Uterus (tissue), 4 donors: ENCODE measurements around the gene SARS1. TPM values are rescaled to one million over a fixed set of nuclear protein-coding genes. Genes with fewer than 3 reads are reported as not detected.
A peak's percentile ranks its signal among the peaks of the same experiment; 100 is the strongest.

ENCODE experiments used
- DNase-seq, 2 donors: peaks; one replicate each; pipeline ENCODE4 v3.0.0-alpha.2; 2019 to 2020
- H3K27ac ChIP-seq, 2 donors: fragments of 200-600 bp; sonication (generic); 1 replicate in 1 of 2; 2 replicates in 1 of 2; pipeline ENCODE4 v1.5.1; 2016 to 2018
- H3K27me3 ChIP-seq, 2 donors: fragments of 200-600 bp; sonication (generic); one replicate each; pipeline ENCODE4 v1.5.1; 2018 to 2019; ENCODE audit warnings: control low read depth in 1 of 2
- H3K36me3 ChIP-seq, 2 donors: fragments of 200-600 bp; sonication (generic); one replicate each; pipeline ENCODE4 v1.5.1; 2019; ENCODE audit warnings: control low read depth in 1 of 2
- H3K4me1 ChIP-seq, 2 donors: fragments of 200-600 bp; sonication (generic); one replicate each; pipeline ENCODE4 v1.5.1; 2018 to 2019; ENCODE audit warnings: control low read depth in 1 of 2
- H3K4me3 ChIP-seq, 2 donors: fragments of 200-600 bp; sonication (generic); 1 replicate in 1 of 2; 2 replicates in 1 of 2; pipeline ENCODE4 v1.5.1; 2018 to 2019; ENCODE audit warnings: mild to moderate bottlenecking in 1 of 2
- H3K9me3 ChIP-seq, 2 donors: fragments of 200-600 bp; sonication (generic); one replicate each; pipeline ENCODE4 v1.5.1; 2019; ENCODE audit warnings: control low read depth in 1 of 2
- POLR2A ChIP-seq, 2 donors: fragments of 450-650 bp; IDR thresholded peaks; one replicate each; pipeline ENCODE4 v1.6.1; 2016; ENCODE audit warnings: antibody characterized with exemption in 2 of 2, mild to moderate bottlenecking in 1 of 2, moderate library complexity in 1 of 2
- intact Hi-C: fragments of 100-400 bp; cut with DNase I; formaldehyde crosslinking; loops from one replicate; pipeline ENCODE4 v1.15.1; 2023; ENCODE audit warnings: low total_unique reads
- total RNA-seq, 4 donors: library from RNA; depleted of rRNA in 3 of 4; stranded (reverse); fragments of >200 nt in 3 of 4; gene quantifications; one replicate each; pipeline versions ENCODE4 v1.1.0 to v1.2.4, GENCODE V29; 2014 to 2023
- TF ChIP-seq, protein P1 (sequence below), 4 experiments: fragments of 200-600 bp in 2 of 4; fragments of 450-650 bp in 2 of 4; sonication (generic) in 2 of 4; IDR thresholded peaks; one replicate each; pipeline ENCODE4 v1.5.1; 2016 to 2019; ENCODE audit warnings: antibody characterized with exemption in 4 of 4, mild to moderate bottlenecking in 2 of 4, moderate library complexity in 1 of 4
- donor health status: DM: yes; HTN: yes; CAD: no.

SARS1 gene
- total RNA-seq, 4 donors from 2014 or later = 98.1 to 138 (median 112) TPM

DNA sequence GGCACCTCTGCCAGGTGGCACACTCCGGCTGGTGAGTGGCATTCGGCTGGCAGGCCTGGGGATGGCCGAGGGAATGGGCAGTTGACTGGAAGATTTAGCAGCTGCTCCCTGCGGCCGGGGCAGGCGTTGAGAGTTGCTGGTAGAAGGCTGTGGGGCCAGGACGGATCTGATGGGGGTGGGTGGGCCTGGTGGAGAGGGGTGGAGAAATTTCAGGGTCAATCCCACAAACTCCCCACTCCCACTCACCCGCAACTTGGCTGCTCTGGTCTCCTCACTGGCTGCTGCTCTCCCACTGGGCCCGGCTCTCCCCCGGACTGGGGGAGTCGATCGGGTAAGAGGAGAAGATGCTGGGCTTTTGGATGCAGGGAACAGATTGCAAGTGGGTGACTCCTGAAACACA lies 67.1 kb downstream of the SARS1 start:
- TF ChIP-seq, protein P1, sequence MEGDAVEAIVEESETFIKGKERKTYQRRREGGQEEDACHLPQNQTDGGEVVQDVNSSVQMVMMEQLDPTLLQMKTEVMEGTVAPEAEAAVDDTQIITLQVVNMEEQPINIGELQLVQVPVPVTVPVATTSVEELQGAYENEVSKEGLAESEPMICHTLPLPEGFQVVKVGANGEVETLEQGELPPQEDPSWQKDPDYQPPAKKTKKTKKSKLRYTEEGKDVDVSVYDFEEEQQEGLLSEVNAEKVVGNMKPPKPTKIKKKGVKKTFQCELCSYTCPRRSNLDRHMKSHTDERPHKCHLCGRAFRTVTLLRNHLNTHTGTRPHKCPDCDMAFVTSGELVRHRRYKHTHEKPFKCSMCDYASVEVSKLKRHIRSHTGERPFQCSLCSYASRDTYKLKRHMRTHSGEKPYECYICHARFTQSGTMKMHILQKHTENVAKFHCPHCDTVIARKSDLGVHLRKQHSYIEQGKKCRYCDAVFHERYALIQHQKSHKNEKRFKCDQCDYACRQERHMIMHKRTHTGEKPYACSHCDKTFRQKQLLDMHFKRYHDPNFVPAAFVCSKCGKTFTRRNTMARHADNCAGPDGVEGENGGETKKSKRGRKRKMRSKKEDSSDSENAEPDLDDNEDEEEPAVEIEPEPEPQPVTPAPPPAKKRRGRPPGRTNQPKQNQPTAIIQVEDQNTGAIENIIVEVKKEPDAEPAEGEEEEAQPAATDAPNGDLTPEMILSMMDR (IDR thresholded peaks at IDR 0.05) = no peak
- TF ChIP-seq POLR2A (IDR thresholded peaks at IDR 0.05) = no peak
- Histone ChIP-seq H3K36me3 (no peaks in the 10 kb centered on the region), H3K4me1 (peaks cover 4 to 7% of the 10 kb centered on the region in 2 donors), H3K27ac (no peak overlapping the region), H3K4me3 (no peak overlapping the region), H3K9me3 (no peaks in the 10 kb centered on the region), H3K27me3 (no peaks in the 10 kb centered on the region)
- DNase-seq = no peak
- intact Hi-C loops = no loop called here

DNA sequence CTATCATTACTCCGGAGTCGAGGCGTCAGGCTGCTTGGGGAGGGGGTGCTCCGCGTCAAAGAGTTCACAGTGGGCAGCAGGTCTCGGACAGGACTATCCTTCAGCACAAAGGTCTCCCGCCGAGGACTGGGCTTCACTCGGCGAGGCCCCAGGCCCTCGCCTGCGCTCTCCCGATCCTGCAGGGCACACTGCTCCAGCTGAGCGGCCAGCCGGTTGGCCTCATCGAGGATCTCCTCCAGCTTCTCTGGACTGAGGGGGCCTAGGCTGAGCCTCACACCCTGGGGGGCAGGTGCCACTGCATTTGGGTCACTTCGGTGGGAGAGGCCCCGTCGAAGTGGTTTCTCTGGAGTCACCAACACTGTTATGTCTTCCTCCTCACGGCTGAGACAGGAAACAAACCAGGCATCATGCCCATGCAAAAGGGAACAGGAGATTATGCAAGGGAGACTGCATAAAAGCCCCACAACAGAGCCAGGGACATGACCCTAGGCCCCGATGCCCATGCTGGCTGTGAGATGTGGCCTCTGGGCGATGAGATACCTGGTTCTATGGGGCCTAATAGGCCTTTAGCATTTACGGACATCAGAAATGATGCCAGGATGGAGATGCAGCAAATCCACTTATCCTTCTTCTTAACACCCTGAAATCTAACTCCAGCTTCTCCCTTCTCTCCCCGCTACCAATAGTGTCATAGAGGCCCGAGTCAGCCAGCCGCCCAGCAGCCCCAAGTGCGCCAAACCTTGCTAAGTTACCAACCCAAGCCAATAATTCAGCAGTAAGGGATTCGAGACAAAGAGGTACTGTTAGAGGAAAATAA lies 68.2 kb downstream of the SARS1 start:
- Histone ChIP-seq H3K9me3 (no peaks in the 10 kb centered on the region), H3K36me3 (no peaks in the 10 kb centered on the region), H3K27me3 (no peaks in the 10 kb centered on the region), H3K4me3 (peak overlapping the region in 1 of 2 donors; percentile 53), H3K4me1 (peaks cover 4 to 7% of the 10 kb centered on the region in 2 donors), H3K27ac (no peak overlapping the region)
- peak in 1 of 2 donors; percentile 14 for DNase-seq
- TF ChIP-seq, protein P1 (IDR thresholded peaks at IDR 0.05) = no peak
- no peak for TF ChIP-seq POLR2A (IDR thresholded peaks at IDR 0.05)
- intact Hi-C loops = loop anchor here (2.0 kb wide), 1 partner anchor 115 kb away; the partner anchor contains the start of gene SORT1

DNA sequence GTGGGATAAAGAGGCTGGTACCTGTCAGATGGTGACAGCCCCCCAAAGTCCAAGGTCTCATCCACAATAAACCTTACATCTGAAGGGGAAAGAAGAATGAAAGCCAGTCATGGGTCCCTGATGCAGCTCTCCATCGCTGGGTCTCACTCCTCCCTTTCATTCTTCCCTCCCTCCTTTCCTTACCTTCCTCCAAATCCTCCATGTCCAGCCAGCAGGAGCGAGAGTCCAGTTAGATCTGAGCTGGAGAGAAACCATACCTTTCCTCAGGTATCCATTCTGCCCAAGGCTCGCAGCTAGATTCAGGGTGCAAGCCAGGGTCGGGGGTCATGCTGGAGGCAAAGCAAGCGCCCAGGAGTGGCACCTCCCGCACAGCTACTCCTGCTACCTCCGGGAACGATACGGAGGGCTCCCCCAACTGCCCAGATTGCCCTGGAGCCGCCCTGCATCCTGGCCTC lies 68.8 kb downstream of the SARS1 start:
- intact Hi-C loops = loop anchor here (2.0 kb wide), 1 partner anchor 114 kb away; the partner anchor contains the start of gene SORT1

DNA sequence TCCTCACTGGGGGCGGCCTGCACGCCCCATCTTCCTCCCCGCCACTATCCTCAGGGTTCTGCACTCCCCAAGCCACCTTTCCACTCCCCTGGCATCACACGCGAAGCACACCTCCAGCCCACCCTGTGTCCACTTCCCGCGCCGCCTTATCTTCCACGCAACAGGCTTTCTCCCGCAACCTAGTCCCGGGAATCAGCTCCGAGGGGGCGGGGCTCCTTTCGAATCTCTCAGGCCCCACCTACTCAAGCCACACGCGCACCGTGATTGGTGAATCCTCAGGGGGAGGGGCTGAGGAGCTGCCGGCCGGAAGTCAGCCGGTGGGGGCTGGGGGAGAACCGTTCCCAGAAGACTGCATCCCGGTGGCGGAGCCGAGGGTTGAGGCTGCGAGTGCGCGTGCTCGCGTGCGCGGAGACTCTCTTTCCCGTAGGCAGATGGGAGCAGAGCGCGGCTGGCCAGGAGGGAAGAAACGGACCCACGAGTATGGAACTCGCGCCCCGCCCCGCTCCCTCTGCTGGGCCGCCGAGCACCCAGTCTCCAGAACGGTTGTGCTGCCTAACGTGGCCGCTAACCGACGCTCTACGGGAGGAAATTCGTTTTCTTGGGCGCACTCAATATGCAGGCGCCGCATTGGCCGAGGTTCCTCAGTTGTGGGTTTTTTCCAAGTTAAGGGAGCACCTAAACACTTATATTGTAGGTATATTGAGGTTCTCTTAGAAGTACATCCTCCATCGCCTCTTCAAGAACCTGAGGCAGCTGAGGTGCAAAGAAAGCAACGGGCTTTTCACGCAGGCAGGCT lies 69.4 kb downstream of the SARS1 start, which contains the start of gene PSRC1:
PSRC1 (minus strand) TSS at position 194 of the 796 bp plus-strand sequence.
- TF ChIP-seq POLR2A (IDR thresholded peaks at IDR 0.05) = peak; percentile 65 to 78
- TF ChIP-seq, protein P1 (IDR thresholded peaks at IDR 0.05) = peak; percentile 38 to 62 (median 58)
- H3K36me3 ChIP-seq = no peaks in the 10 kb centered on the region
- no peaks in the 10 kb centered on the region for H3K27me3 ChIP-seq
- peak within 1 kb of the TSS; percentile 66 to 86 for H3K27ac ChIP-seq
- H3K4me3 ChIP-seq = peak within 1 kb of the TSS; percentile 36 to 53
- H3K4me1 ChIP-seq = peaks cover 4 to 7% of the 10 kb centered on the region in 2 donors
- DNase-seq = peak; percentile 96 to 97
- H3K9me3 ChIP-seq = no peaks in the 10 kb centered on the region
- intact Hi-C loops = loop anchor here (2.0 kb wide), 1 partner anchor 114 kb away; the partner anchor contains the start of gene SORT1

More for the DNA sequence above, 68.8 kb downstream of the SARS1 start:
- H3K36me3 ChIP-seq = no peaks in the 10 kb centered on the region
- no peaks in the 10 kb centered on the region for H3K27me3 ChIP-seq
- peak overlapping the region; percentile 36 to 53 for H3K4me3 ChIP-seq
- peak overlapping the region; percentile 66 to 86 for H3K27ac ChIP-seq
- peaks cover 4 to 7% of the 10 kb centered on the region in 2 donors for H3K4me1 ChIP-seq
- TF ChIP-seq, protein P1 (IDR thresholded peaks at IDR 0.05) = no peak
- TF ChIP-seq POLR2A (IDR thresholded peaks at IDR 0.05) = no peak
- DNase-seq = peak in 1 of 2 donors; percentile 34
- no peaks in the 10 kb centered on the region for H3K9me3 ChIP-seq
